OCI-M2 (cell line): Measurements from ENCODE around the gene ABTB1.
"Not testable (repeated sequence)": the region's sequence is repeated elsewhere in the genome, so short reads cannot be mapped to it uniquely, and the experiment has no call there.

Experiments used
- DNase-seq: peaks from one replicate; lab custom pipeline; 2025; ENCODE audit not compliant: unreplicated experiment; lab: John Stamatoyannopoulos, UW

ABTB1 gene

DNA sequence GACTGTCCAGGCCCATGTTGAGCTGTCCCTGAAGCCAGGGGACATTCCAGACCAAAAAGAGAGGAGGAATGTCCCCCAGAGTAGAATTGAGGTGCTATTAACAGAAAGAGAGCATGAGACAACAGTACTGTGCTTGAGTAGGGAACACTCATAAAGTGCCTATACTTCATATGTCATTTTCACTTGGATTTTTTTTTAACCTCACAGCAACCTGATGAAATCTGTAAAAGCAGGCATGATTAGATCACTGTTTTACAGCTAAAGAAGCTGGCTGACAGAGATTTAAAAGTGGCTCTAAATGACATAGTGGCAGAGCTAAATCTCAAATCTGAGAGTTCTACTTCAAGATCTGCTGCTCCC is 24.9 kb upstream of the ABTB1 start:
- DNase-seq = no peak

DNA sequence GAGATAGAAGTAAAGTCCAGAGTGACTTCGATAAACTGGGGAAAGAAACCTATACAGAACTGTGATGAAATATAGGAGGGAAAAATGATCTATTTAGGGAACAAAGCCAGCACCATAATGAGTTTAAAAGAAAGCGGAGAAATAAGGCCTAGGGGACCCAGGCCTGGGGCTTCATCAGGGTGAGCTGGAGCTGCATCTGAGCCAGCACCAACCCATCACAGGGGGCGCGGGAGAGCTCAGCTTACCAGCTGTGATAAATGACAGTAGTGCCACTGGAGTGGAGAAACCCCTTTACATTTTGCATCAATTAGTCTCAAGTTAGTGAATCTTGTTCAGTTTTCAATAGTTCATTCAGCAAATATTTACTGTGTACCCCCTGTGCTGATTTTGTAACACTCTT is 22.5 kb upstream of the ABTB1 start:
- no peak for DNase-seq

DNA sequence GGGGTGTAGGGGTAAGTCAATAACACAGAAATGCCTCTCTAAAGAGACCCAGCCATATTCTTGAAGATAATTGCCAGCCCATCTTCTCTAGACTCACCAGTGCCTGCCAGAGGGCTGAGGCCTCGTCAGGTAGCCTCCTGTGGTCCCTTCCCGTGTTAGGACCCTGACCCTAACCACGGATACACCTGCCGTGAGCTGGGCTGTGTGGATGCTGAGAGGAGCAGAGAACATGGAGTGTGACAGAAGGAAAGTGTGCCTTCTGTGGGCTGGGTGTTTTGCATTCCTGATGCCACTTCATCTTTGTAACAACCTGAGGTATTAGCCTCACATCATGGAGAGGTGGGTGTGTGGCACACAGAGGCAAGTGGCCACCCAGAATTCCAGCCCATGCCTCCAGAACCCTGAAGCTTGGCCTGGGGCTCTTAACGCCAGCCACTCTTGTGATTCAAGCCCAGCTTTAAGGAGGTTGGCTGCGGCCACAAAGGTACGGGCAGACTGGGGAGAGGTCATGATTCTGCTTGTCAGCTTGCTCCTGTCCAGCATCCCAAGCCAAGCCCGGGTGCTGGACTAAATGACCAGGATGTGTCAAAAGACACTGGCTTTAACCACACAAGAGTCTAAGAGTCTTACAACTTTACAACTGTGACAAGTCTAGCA is 21.1 kb upstream of the ABTB1 start:
- no peak for DNase-seq

DNA sequence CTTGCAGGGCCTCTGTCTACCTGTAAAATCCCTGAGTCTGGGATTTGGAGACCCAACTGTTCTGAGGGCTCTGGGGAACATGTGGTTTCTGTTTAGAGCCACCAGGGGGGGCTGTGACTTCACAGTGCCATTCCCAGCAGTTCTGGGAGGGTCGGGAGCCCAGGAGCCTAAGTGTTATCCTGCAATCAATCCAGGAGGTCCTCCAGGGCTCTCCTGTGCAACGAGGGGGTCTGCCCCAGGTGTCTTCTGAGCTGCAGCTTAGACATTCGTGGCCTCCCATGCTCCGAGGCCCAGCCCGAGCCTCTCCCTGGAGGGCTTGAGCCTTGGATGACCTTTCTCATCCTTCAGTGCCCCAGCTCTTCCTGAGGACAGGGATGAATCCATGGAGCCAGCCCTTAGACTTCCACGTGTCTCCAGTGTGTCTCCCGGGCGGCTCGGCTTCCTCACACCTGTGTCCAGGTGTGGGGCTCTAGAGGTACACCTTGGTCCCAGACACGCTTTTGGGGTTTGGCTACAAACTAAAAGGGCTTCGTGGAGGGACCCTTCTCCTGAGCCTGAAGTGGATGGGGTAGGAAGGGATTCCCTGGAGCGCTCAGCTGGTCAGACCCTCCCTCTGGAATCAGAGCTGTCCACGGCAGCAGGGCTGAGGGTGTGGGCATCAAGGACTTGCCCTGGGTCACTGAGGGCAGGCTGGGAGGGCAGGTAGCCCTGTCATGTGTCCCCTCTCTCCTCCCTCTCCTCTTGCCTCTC is 20.3 kb upstream of the ABTB1 start:
- DNase-seq = no peak

DNA sequence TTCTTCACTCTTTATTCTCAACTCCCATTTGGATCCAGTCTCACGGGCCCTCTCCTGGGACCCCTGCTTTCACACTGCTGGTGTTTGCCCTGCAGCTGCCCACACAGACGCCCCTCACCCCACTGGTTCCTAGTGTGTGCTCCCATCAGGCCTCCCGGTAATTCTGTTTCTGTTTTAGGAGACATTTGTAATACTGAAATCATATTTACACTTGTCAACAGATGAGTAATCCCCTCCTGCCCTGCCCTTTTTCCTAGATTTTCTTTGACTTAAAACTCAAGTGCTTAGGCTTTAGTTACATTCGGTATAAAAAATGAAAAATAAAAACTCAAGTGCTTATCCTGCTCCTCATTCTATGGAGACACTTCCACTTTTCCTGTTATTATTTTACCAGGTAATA is 18.4 kb upstream of the ABTB1 start:
- DNase-seq = no peak

DNA sequence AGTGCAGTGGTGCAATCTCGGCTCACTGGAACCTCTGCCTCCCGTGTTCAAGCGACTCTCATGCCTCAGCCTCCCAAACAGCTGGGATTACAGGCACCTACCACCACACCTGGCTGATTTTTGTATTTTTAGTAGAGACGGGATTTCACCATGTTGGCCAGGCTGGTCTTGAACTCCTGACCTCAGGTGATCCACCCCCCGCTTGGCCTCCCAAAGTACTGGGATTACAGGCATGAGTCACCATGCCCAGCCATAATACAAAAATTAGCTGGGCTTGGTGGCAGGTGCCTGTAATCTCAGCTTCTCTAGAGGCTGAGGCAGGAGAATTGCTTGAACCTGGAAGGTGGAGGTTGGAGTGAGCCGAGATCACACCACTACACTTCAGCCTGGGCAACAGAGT is 17.8 kb upstream of the ABTB1 start:
- DNase-seq = not testable (repeated sequence)

DNA sequence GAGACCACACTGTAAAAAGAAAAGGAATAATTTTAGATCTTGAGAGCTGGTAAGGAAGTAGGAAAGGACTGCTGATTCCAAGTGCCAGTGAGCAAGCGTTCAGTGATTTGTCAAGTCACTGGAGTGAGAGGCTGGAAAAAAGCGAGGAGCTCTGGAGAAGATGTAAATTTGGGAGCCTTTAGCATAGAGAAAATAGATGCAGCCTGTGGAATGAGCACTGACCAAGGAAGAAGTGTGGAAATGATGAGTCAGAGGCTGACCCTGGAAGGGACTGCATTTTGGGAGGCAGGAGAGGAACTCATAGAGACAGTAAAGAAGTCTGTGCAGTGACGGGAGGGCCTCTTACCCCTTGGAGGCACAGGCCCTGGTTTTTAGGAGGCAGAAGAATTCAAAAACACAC is 17.1 kb upstream of the ABTB1 start:
- no peak for DNase-seq

DNA sequence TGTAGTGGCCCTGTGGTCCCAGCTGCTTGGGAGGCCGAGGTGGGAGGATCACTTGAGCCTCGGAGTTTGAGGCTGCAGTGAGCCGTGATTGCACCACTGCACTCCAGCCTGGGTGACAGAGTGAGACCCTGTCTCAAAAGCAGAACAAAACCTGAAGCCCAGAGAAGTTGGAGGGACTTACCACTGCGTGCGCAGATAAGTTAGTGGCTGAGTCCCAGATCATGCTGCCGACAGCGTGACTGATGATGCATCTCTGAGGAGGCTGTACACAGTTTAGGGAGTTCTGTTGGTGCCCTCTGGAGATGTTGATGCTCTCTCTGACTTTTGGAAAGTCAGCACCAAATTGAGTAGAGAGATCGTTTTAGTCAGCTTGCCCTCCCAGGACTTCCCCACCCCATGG is 15.8 kb upstream of the ABTB1 start:
- DNase-seq = no peak

DNA sequence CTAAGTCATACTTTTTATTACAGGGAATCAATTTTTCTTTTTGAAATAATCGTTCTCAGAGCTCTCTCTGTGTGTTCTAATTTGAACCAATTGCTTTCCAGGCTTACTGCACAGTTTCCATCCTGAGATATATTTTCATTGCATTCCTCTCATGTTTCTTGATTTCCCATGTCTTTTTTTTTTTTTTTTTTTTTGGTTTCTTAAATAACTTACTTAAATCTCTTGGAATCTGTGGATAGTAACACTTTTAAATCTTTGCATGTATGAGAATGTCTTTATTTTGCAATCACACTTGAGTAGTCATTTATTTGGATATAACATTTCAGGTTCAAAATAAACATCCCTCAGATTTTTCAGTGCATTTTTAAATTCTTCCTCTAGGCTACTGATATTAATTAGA is 14.5 kb upstream of the ABTB1 start:
- DNase-seq = no peak

DNA sequence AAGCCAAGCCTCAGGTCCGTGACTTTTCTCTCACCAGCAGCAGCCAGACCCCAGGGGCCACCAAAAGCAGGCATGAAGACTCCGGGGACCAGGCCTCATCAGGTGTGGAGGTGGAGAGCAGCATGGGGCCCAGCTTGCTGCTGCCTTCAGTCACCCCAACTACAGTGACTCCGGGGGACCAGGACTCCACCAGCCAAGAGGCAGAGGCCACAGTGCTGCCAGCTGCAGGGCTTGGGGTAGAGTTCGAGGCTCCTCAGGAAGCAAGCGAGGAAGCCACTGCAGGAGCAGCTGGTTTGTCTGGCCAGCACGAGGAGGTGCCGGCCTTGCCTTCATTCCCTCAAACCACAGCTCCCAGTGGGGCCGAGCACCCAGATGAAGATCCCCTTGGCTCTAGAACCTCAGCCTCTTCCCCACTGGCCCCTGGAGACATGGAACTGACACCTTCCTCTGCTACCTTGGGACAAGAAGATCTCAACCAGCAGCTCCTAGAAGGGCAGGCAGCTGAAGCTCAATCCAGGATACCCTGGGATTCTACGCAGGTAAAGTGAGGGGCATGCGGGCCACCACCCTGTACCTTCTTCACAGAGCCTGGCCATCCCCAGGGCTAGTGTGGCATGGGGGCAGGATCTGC is 12.0 kb upstream of the ABTB1 start:
- DNase-seq = no peak

DNA sequence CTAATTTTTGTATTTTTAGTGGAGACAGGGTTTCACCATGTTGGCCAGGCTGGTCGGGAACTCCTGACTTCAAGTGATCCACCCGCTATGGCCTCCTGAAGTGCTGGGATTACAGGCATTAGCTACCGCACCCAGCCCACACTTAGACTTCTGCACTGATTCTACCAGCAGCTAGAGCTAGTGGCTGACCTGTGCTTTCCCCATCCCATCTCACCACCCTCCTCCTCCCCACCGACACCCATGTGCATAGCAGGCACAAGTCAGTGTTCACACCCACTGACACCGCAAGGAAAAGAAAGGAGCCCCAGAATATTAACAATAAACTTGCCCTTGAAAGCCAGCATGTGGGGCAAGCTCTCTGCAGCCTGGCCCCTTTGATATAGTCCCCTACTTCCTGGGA is 11.2 kb upstream of the ABTB1 start:
- no peak for DNase-seq

DNA sequence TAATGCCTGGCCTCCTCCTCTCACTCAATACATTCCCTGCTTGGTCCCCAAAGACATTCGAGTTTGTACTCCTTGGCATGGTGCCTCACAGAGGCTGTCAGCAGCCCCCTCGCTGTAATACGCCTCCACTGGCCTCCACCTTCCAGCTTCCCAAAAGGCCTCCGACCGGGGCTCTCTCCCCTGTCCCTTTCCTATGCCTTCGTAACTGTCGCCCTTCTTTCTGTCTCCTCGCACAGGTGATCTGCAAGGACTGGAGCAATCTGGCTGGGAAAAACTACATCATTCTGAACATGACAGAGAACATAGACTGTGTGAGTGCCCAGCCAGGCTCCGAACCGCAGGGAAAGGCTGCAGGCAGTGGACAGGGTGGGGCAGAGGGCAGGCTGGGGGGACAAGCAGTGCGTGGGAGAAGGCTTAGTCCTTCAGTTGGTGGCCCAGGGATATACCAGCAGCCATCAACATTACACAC is 10.7 kb upstream of the ABTB1 start:
- no peak for DNase-seq

DNA sequence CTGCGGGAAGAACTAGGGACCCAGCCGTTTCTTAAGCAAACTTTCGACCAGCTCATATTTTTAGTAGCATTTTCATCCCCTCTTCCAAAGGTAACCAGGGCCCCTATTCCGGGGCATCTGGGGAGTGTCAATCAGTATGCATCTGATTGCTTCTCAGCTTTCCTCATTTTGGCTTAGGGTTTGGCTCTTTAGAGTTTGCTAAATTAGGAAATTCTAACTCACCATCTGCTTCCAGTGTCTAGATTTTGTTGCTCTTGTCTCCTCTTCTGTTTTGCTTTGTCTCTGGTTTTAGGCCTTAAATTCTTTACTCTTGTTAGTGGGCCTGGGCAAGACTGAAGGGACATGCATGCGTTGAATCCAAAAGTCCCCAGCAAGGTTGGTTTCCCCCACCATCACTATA is 9.6 kb upstream of the ABTB1 start:
- no peak for DNase-seq

DNA sequence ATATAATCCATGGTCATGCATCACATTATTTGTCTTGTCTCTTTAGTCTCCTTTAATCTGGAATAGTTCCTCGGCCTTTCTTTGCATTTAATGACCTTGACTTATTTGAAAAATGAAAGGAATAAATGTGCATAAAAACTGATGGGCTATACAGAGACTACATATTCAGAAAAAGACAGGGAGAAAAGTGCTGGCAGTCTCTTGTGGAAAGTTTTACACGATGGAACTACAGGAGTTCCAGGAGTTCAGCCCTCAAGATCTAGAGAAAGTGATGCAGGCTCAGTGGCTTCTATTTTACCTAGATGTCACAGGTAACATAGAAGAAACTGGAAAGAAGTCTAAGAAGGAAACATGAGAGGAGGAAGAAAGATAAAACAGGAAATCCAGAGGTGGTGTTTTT is 7.6 kb upstream of the ABTB1 start:
- DNase-seq = no peak

DNA sequence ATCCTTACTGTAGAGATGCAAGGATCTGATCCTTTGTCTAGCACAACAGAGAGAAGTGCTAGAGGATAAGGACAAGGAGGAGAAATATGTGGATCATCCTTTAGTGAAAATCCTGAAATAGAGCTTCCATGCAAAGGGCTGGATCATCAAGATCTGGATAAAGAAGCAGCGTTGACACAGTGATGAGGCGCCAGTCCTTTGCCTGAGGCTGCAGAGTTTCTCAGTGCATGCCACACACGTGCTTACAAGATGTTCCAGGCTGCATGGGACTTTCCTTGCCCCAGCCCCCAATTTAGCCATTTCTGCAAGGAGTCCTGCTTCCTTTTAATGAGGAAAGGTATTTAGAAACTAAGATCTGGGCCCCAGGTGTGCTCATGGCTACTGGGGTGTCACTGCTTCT is 7.2 kb upstream of the ABTB1 start:
- DNase-seq = no peak

DNA sequence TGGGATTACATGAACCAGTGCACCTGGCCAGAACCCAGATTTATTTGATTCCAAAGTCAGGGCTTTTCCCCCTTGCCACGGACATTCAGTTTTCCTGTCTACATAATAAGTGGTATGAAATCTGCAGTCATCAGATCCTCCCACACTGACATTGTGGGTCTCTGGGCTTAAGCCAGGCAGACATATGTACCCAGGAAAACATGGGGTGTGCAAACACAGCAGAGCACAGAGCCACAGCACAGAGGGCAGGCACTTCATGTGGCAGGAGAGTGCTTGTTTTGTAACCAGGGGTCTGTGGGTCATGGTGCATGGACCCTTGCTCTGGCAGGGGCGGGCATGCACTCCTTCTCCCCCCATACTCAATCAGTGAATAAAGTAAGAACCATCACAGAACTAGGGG is 6.1 kb upstream of the ABTB1 start:
- no peak for DNase-seq

DNA sequence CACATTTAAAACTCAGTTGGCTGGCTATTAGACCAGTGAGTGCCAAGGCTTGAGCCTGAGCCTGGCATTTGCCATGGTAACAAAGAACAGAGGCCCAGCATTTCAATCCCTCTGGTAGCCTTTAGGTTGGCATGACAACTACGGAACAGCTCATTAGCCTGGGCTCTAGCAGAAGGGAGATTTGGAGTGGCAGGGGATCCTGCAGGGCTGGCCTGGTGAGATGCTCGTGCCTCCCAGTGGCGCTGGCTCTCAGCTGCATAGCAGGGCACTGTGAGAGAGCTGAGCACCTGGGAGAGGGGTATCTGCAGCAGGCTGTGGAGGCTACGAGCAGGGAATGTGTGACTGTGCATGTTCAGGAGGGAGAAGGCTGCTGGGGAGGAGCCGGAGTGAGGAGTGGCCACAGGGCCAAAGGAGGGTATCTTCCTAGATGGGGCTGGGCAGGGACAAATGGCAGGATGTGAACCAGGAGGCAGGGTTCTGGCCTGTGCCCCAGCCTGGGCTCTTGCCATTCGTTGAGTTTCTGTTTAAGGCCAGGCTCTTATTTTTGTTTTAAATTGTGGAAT is 5.6 kb upstream of the ABTB1 start:
- no peak for DNase-seq

DNA sequence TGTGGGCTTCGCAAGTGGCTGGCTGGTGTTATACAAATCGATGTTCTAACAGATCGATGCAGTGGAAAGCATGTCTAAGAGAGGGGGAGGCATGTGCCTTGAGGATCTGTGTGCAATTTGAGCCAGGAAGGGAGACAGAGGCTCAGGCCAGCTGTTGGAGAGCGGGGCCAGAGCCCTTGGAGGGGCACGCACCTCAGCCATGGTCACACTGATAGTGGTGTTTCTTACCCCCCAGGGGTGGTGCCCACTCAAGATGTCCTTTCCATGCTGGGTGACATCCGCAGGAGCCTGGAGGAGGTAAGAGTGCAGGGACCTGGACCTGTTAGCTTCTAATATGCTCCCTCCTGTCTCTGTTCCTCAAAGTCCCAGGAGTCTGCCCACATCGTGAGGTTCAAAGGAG is 3.8 kb upstream of the ABTB1 start:
- DNase-seq = no peak

DNA sequence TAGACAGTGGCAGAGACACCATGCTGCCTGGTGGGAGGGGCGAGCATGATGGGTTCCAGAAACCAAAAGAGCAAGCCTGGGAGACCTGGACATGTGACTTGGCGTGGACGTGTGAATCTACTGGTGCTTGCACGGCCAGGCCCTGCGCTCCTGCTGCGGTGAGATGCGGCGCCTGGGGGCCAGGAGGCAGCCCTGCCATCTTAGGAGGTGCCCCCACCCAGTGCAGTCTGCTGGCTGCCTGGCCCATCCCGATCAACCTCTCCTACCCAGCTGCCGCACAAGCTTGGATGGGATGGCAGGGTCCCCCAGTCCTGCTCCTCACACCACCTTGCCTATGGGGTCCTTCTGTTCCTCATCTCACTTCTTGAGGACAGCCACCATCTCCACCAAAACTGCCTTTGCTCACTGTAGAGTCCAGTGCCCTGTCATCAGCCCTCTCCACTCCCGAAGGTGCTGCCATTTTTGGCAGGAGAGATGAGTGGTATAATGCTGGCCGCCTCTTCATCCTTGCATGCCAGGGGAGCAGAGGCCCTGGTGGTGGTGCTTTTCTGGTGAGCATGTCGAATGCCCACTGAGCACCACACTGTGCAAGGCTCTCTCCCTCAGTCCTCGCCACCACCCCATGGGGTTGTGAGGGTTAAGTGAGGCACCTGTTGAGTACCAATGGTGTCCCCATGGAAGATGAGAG is 3.1 kb upstream of the ABTB1 start:
- DNase-seq = no peak

DNA sequence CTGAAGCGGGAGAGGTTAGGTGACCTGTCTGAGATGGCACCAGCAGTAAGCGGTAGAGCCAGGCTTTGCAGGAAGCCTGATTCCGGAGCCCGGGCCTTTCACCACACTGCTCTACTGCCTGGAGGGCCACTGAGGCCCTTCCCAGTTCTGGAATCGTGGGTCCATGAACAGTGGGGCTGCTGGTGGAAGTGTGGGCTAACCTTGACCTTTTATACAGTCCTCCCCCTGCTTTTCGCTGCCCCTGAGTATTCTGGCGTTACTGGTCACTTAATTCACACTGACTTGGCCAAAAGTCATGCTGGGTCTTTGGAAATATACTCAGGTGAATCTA is 2.6 kb upstream of the ABTB1 start:
- no peak for DNase-seq

DNA sequence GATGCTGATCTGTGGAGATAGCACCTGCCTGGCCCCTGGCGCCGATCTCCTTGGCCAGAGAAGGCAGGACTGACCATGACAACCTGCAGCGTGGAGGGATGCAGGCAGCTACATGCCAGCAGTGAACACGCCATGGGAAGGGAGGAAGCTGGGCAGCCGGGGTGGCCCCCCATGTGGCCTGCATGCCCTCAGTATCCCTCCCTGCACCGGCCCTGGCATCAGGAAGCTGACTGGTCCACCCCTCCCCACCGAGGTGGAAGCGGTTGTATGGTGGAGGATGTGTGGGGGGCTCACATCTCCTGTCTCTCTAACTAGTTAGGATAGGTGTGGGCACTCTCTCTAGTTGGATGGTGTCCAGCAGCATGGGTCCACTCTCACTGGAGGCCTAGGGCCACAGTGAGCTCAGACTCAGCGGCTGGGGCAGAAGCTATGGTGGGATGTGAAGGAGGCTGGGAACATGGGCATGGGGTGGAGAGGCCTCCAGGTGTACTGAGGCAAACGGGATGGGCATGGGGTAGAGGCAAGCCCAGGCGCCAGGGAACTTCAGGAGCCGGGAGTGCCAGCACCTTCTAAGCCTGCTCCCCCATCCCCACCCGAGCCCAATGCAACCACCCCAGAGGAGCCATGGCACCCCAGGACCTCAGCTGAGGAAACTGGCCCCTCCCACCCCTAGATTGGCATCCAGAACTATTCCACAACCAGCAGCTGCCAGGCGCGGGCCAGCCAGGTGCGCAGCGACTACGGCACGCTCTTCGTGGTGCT is 1.8 kb upstream of the ABTB1 start:
- DNase-seq = no peak
